GM12892 (cell line): Measurements from ENCODE around the gene NT5DC1.

Experiments
- POLR2AphosphoS5 ChIP-seq: IDR thresholded peaks from 2 replicates; pipeline ENCODE4 v1.6.1; 2011; ENCODE audit warnings: low read depth, low read length, control low read depth
- TAF1 ChIP-seq: IDR thresholded peaks from 2 replicates; pipeline ENCODE4 v1.6.1; 2011; ENCODE audit warnings: low read depth, mild to moderate bottlenecking, control low read depth, low read length, borderline replicate concordance

DNA sequence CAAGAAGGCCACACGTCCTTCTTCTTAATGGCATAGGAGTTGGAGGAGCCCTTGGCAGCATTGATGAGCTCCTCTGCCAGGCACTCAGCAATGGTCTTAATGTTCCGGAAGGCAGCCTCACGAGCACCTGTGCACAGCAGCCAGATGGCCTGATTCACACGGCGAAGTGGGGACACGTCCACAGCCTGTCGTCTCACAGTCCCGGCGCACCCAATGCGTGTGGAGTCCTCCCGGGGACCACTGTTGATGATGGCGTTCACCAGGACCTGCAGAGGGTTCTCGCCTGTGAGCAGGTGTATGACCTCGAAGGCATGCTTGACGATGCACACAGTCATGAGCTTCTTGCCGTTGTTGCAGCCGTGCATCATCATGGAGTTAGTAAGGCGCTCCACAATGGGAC is 157.9 kb downstream of the NT5DC1 start:
- TF ChIP-seq TAF1: no peak
- no peak for TF ChIP-seq POLR2AphosphoS5
